Measurements from ENCODE around the gene MTA1.

MTA1 gene

GRCh38 chr14:105465209-105466031 is 45.8 kb downstream of the MTA1 start:
- DNase-seq (ENCODE audit: low spot score) = peak; percentile 70

GRCh38 chr14:105466531-105467248 is 47.1 kb downstream of the MTA1 start:
- no peak for DNase-seq (ENCODE audit: low spot score)

- DNase-seq (ENCODE audit: low spot score) = no peak
These were observed 47.8 kb downstream of the MTA1 start for GRCh38 chr14:105467249-105467941.

- no peak for DNase-seq (ENCODE audit: low spot score)
These were observed 48.4 kb downstream of the MTA1 start for GRCh38 chr14:105467942-105468471.

- no peak for DNase-seq (ENCODE audit: low spot score)
These were observed 49.1 kb downstream of the MTA1 start for GRCh38 chr14:105468621-105469241.

GRCh38 chr14:105469456-105470349 is 50.1 kb downstream of the MTA1 start:
- no peak for DNase-seq (ENCODE audit: low spot score)

GRCh38 chr14:105470350-105471296 is 51.0 kb downstream of the MTA1 start:
- DNase-seq (ENCODE audit: low spot score) = no peak

GRCh38 chr14:105471297-105471821 is 51.7 kb downstream of the MTA1 start:
- DNase-seq (ENCODE audit: low spot score) = no peak

- no peak for DNase-seq (ENCODE audit: low spot score)
These were observed 52.3 kb downstream of the MTA1 start for GRCh38 chr14:105471823-105472485.

- no peak for DNase-seq (ENCODE audit: low spot score)
These were observed 52.9 kb downstream of the MTA1 start for GRCh38 chr14:105472486-105472991.

- peak; percentile 60 for DNase-seq (ENCODE audit: low spot score)
These were observed 53.5 kb downstream of the MTA1 start for GRCh38 chr14:105473033-105473676.

GRCh38 chr14:105473677-105474482 is 54.3 kb downstream of the MTA1 start:
- peak; percentile 95 for DNase-seq (ENCODE audit: low spot score)

GRCh38 chr14:105474483-105475268 is 55.0 kb downstream of the MTA1 start, which contains the start of gene CRIP2:
Gene CRIP2, plus strand, starts transcription at chr14:105474821. Its CDS starts 42 bp downstream, at chr14:105474863.
- peak; percentile 94 for DNase-seq (ENCODE audit: low spot score)

- peak; percentile 71 for DNase-seq (ENCODE audit: low spot score)
These were observed 55.9 kb downstream of the MTA1 start for GRCh38 chr14:105475269-105476096.

GRCh38 chr14:105476097-105476830 is 56.6 kb downstream of the MTA1 start:
- peak; percentile 68 for DNase-seq (ENCODE audit: low spot score)

Data from AG08396 (cell line).